ENCODE data around the gene SPTLC1.
"Not testable (repeated sequence)": the region's sequence is repeated elsewhere in the genome, so short reads cannot be mapped to it uniquely, and the experiment has no call there.

The SPTLC1 gene

DNA sequence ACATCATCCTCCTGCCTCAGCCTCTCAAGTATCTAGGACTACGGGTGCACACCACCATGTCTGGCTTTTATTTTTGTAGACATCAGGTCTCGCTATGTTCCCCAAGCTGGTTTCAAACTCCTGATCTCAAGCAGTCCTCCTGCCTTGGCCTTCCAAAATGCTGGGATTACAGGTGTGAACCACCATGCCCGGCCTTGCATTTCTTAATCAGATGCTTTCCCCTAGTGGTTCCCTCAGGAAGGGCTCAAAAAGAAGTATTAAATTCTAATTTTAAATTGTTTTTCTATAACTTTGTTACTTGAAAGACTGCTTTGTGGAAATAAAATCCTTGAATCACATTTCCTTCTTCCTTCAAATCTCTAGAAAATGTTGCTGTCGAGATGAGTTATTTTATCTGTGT lies 85.7 kb downstream of the SPTLC1 start:
- DNase-seq, result no peak

DNA sequence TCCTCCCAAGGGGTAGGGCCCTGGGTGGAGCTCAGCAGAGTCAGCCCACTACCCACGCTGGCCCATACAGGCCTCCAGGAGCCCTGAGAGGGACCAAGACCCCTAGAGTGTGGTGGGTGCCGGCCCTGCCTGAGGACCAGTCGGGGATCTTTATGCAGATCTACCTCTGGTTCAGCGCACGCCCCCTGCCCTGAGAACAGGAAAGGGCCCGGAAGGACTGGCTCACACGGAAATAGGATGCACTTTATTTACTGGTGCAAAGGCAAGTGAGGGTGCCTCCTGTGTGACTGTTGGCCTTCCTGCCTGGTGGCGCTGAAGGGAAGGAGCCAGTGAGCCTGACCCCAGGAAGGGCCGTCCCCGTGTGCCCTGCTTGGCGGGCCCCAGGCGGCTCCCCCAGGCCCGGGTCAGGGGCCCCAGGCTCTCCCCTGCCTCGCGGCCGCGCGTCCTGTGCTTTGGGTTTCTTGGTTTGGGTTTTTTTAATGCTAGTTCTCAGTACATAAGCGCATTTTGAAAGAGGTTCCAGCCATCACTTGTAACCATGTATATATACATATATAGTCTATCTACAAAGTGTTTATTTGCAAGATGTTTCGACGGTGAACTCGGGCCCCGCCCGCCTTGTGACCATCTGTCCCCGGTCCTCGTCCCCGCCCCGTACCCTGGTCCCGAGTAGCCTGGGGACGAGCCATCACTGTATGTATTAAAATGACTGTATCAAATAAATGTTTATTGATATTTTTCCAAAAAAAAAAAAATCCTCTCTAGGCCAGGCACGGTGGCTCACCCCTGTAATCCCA lies 88.8 kb downstream of the SPTLC1 start:
- DNase-seq, result no peak

DNA sequence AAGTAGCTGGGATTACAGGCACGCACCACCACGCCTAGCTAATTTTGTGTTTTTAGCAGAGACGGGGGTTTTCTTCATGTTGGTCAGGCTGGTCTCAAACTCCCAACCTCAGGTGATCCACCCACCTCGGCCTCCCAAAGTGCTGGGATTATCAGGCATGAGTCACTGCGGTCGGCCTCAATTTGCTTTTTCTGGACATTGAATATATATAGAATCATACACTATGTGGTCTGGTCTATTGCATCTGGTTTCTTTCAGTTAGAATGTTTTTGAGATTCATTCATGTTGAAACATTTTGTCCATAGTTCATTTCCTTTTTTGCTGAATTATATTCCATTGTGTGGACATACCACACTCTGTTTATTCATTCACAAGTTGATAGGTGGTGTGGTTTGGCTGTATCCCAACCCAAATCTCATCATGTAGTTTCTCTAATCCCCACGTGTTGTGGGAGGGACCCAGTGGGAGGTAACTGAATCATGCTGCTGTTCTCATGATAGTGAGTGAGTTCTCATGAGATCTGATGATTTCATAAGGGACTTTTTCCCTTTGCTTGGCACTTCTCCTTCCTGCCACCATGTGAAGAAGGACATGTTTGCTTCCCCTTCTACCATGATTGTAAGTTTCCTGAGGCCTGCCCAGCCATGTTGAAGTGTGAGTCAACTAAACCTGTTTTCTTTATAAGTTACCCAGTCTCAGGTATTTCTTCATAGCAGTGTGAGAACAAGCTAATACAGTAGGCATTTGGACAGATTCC lies 93.2 kb downstream of the SPTLC1 start:
- DNase-seq, result not testable (repeated sequence)

DNA sequence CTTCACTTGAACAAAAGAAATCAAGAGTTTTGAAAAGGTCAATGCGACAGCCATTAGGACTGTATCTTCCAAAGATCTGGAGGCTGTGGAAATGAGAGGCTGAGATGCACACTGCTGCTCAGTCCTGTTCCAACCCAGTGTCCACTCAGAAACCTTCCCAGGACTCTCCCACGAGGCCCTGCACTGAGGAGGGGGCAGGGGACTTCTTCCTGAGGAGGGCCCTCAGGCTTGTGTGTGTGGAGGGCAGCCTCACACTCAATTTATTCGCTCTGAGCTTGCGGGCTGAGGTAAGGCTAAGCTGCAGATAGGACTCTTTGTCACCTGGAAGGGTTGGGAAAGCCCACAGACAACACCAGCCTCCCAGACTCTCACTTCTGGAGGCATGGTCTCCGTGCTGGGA lies 95.6 kb downstream of the SPTLC1 start:
- no peak for DNase-seq

DNA sequence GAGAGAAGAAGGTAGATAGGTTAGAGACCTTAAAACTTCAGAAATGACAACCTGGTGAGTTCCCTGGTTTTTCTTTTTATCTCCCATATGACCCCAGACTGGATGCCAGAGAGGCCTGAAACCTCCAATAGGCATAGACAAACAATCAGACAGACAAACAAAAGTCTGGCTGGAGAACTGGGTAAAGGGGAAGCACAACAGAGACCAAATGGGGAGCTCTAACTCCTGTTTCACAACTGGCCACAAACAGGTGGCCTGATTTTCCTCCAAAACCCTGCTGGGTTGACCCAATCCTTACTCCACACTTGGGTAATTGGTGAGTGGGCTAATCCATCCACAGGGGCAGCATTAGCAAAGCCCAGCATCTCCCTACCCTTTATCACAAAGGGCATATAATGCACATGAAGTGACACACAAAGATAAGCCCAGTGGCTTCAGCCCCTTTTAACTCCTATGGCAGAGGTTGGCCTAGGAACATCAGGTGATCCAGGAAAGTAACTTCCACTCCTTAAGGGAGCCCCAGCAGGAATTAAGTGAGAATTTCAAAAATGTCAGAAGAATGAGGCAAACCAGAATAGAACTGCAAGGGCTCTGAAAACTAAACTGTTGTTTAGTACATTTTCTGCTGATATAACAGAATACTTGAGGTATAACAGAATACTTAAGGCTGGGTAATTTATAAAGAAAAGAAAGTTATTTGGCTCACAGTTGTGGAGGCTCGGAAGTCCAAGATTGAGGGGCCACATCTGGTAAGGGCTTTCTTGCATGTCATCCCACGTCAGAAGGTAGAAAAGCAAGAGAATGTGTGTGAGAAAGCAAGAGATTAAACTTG lies 104.3 kb downstream of the SPTLC1 start:
- DNase-seq, result no peak

DNA sequence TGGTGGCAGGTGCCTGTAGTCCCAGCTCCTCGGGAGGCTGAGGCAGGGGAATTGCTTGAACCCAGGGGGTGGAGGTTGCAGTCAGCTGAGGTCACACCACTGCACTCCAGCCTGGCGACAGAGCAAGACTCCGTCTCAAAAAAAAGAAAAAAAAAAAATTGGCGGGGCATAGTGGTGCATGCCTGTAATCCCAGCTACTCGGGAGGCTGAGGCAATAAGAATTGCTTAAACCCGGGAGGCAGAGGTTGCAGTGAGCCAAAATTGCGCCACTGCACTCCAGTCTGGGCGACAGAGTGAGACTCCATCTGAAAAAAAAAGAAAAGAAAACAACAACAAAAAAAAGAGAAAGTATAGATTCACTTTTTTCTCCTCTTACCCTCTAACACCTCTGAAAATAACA lies 105.0 kb downstream of the SPTLC1 start:
- not testable (repeated sequence) for DNase-seq

DNA sequence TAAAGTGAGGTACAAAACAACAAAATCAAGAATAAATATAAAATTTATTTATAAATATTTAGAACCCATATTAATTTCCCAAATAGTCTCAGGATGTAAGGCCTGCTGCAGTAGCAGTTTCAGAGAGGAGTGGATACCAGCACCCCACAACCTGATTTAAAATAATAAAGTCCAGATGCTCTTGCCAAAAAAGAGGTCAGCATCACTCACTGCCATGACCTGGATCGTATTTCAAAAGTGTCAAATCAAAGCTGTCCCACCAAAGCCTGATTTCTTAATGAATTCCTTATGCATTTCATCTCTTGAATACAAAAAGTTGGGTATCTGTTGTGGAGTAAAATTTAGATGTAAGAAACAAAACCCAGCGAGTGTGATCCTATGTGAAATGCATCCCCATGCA lies 107.2 kb downstream of the SPTLC1 start:
- DNase-seq, result no peak

DNA sequence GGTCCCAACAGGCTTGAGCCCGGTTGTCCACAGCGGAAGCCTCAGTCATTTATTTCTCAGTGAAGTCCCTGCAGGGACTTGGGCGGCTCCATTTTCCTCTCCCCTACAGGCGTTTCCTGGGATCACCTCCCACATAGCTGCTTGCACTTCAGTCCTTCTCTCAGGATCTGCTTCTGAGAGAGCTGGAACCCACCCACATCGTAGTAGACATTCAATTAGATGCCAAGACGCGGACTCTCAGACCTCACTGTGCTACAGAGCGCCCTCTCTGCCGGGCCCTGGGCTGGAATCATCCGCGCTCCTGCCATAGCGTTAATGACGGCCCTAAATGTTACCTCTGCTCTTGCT lies 111.2 kb downstream of the SPTLC1 start:
- DNase-seq, result no peak

DNA sequence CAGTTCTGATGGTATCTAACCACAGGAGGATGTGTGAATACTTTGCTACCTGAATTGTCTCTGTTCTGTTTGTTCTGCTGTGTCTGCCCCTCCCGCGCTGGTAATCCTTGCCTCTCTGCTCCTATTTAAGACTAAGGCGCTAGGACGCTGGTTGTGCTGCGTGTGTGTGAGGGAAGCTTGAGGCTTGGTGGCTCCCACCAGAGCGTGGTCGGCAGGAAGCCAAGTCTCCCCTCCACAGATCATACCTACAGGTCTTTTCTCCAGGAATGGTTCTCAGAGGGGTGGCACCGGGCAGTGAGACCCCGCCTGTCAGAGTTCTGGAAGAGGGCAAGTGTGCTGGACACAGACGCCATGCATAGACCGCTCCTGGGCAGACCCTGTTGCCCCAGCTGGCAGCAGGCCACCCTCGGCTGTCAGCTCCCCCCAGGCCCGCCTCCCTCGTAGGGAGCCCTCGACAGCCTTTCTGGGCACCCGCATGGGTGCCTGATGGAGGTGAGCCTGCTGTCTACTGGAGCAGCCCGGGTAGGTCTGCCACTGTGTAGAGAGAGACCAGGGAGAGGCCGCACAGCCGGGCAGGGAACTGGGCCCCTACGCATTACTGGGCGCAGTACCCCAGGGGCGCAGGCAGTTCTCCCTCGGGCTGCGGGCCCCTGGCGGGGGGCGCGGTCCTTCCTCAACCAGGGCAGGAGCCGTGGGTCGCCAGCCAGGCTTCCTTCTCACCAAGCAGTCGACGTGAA lies 111.7 kb downstream of the SPTLC1 start:
- no peak for DNase-seq

DNA sequence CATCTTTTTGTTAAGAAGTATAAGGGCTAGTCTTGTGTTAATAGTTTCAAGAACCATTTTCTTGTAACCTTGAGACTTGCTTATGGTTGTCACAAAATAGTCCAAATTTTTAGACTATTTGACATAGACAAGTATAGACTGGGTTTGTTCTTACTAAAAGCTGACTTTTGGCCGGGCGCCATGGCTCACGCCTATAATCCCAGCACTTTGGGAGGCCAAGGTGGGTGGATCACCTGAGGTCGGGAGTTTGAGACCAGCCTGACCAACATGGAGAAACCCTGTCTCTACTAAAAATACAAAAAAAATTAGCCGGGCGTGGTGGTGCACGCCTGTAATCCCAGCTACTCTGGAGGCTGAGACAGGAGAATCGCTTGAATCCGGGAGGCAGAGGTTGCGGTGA lies 113.3 kb downstream of the SPTLC1 start:
- not testable (repeated sequence) for DNase-seq

DNA sequence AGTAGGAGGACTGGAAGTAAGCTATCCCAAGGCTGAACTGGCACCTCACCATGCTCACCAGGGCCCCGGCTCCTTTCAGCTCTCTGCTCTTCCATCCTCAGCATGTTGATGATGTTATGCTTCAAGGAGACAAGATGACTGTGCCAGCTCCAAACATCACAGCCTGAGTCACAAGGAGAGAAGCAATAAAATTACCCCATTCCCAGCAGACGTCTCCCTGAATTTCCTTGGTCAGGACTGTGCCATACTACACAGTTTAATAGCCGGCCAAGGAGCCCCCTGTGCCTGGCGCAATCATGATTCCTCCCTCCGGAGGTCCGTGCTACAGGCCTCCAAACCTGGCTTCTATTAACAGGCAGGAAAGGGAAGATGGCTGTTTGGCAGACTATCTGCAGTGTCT lies 114.0 kb downstream of the SPTLC1 start:
- DNase-seq, result no peak

DNA sequence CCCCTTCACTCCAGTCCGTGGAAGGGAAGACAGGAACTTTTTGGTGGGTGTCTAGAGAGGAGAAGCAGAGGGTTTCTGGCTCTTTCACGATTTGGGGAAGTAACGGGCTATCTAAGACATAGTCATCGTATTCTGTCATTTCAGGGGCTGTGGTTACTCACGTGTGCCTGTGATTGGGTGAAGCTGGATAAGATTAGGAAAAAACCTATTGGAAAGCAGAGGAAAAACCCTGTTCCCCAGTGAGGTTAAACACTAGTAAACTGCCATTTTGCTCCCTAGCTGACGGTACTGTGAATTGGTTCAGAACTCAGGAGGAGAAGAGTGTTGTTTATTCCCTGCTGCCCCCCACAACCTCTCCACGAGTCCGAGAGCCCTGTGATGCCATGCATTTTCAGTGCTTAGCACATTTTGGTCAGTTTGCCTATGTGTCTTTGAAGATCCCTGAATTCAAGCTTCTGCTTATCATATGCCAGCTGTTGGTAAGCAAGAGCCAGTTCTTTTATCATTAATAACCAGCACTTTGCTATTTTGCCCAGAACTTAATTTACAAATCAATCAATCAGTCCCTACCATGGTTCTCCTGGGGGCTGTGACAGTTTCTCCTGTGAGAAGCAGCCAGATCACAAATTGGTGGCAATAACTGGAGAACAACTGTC lies 120.1 kb downstream of the SPTLC1 start:
- no peak for DNase-seq

DNA sequence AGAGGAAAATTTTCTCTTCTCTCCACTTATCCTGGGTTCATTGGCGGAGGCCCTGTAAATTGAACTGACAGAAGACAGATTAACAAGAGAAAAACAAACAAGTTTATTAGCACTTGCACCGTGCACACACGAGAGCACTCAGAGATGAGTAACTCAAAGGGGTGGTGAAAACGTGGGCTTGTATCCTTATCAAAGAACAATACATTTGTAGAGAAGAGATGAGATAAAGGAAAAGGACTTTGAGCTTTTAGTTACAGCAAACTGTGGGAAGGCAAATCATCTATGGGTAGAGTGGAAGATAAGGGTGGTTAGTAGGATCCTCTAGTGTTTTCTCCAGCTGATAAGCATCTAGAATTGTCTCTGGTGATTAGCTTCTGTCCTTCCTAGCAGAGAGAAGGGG lies 120.8 kb downstream of the SPTLC1 start:
- no peak for DNase-seq

DNA sequence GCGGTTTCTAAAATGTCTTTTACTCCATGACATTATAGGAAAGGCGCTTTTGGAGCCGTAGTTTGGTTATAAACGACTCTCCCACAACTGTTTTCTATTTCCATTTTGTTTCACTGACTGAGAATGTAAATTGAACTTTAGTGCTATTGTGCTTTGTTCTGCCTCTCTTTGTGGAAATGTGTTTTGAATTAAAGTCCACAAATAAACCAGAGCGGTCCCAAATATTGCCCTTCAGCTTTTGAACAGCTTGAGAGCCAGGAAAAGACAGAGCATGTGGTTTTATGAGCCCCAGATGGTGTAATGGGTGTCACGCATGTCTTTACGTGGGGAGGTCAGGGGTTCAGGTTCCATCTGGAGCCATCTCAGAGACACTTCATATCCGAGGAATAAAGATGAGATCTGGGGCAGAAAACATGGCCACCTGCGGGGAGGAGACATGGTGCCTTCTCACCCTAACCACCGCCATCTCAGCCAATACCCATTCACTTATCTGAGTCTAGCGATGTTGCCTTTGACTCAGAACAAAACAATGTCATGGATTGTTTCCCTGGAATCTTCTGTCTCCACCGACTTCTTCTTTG lies 122.7 kb downstream of the SPTLC1 start:
- DNase-seq, result no peak

DNA sequence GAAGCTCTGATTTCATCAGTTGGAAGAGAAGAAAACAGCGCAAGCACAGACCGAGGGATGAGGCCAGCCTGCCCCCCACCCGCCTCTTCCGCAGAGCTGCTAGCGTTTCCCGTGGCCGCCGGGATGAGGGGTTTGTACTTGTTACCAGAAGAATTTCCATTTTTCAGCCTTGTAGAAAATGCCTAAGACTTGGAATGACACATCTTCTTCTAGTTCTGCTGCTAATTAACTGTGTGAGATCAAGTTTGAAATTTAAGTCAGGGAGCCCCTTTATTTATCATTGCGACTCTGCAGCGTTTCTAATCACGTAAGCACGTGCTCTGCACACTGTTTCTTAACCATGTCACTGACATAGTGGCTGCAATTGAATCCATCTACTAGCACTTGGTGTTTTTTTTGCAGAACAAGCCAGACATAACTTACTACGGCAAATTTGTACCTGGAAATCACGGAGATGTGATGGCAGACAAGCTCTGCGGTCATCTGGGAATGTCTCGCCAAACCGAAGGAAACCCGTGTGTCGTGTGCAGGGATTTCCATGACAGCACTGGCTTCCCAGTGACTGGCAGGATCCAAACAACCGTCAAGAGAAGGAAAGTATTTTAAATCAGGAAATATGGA lies 123.4 kb downstream of the SPTLC1 start:
- DNase-seq, result no peak

DNA sequence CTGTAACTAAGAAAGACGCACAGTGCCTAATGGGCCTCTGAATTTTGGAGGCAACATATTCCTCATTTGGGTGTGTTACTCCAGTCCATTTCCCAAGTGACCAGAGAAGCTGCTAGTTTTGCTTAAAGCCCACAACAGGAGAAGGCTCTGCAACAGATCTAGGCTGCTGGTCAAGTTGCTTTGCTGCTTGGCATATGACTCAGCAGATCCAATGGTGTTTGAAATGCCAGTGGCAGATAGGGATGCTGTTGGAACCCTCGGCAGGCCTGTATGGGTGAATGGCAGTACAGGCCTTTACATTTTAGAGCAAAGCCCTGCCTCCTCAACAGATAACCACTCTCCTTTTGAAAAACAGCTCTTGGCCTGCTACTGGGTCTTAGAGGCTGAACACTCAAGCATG lies 129.0 kb downstream of the SPTLC1 start:
- no peak for DNase-seq

DNA sequence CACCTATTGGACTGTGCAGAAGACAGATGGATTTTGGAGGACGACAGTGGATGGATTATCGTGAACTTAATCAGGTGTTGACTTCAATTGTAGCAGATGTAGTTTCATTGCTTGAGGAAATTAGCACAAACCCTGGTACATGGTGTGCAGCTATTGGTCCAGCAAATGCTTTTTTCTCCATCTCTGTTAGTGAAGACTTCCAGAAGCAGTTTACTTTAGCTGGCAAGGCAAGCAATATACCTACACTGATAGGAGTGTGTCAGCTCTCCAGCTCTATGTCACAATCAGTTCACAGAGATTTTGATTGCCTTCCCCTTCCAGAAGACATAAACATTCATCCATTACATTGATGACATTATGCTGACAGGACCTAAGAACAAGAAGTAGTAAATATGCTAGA lies 129.5 kb downstream of the SPTLC1 start:
- DNase-seq, result no peak

Measured in activated CD4-positive, alpha-beta T cell treated with anti-CD3 and anti-CD28 coated beads, Interleukin-10, Interleukin-2, amounts not matched to agents 100 ng/mL and 50 ng/mL, durations not matched to agents 16 hours and 8 hours (primary cell).